ENCODE results near the gene HABP4.

GRCh38 chr9:96514800-96515158 is 64.8 kb downstream of the HABP4 start:
- TF ChIP-seq CTCF (IDR thresholded peaks at IDR 0.05; ENCODE audit: insufficient read depth, low read length), result no peak
- no peak for TF ChIP-seq POLR2AphosphoS5 (IDR thresholded peaks at IDR 0.05; ENCODE audit: low read depth)
